Glomerular visceral epithelial cell (primary cell): ENCODE measurements around the gene TEDC1.
A peak's percentile ranks its signal among the peaks of the same experiment; 100 is the strongest.

Experiments used
- DNase-seq: peaks from one replicate; pipeline ENCODE4 v3.0.0-alpha.2; 2016; ENCODE audit errors: extremely low spot score

The TEDC1 gene

GRCh38 chr14:105525861-105526775 lies 35.1 kb downstream of the TEDC1 start, which contains the start of gene TMEM121:
Gene TMEM121 (plus strand): TSS chr14:105526583. CDS start chr14:105528835, 2,252 bp downstream.
- DNase-seq, result peak; percentile 27

- no peak for DNase-seq
These were observed 35.8 kb downstream of the TEDC1 start for GRCh38 chr14:105526776-105527380.

GRCh38 chr14:105527381-105527825 lies 36.4 kb downstream of the TEDC1 start:
- DNase-seq, result no peak

GRCh38 chr14:105527826-105528585 lies 37.0 kb downstream of the TEDC1 start:
- peak; percentile 75 for DNase-seq

GRCh38 chr14:105528586-105529318 lies 37.7 kb downstream of the TEDC1 start:
- no peak for DNase-seq

GRCh38 chr14:105529319-105529568 lies 38.2 kb downstream of the TEDC1 start:
- DNase-seq, result no peak

GRCh38 chr14:105529569-105530284 lies 38.7 kb downstream of the TEDC1 start:
- no peak for DNase-seq

GRCh38 chr14:105530285-105531087 lies 39.4 kb downstream of the TEDC1 start:
- DNase-seq, result no peak

- no peak for DNase-seq
These were observed 40.2 kb downstream of the TEDC1 start for GRCh38 chr14:105531088-105531893.

- DNase-seq, result no peak
These were observed 41.0 kb downstream of the TEDC1 start for GRCh38 chr14:105531894-105532623.

- DNase-seq, result peak; percentile 15
These were observed 41.7 kb downstream of the TEDC1 start for GRCh38 chr14:105532735-105533141.

GRCh38 chr14:105533391-105533790 lies 42.3 kb downstream of the TEDC1 start:
- no peak for DNase-seq

- no peak for DNase-seq
These were observed 42.9 kb downstream of the TEDC1 start for GRCh38 chr14:105533811-105534498.

- DNase-seq, result no peak
These were observed 43.5 kb downstream of the TEDC1 start for GRCh38 chr14:105534586-105534985.

GRCh38 chr14:105536051-105536450 lies 45.0 kb downstream of the TEDC1 start:
- DNase-seq, result no peak

GRCh38 chr14:105536691-105537579 lies 45.9 kb downstream of the TEDC1 start:
- no peak for DNase-seq
